PFSK-1 (cell line): Measurements from ENCODE around the gene FEM1C.

Source experiments
- FOXP2 ChIP-seq: optimal IDR thresholded peaks from 2 replicates; pipeline ENCODE3; 2011; ENCODE audit warnings: borderline replicate concordance, control low read depth, inconsistent platforms; ENCODE audit not compliant: insufficient read depth; ENCODE audit errors: extremely low read length, extremely low read depth
- POLR2AphosphoS5 ChIP-seq: IDR thresholded peaks from 2 replicates; pipeline ENCODE4 v1.6.1; 2012; ENCODE audit warnings: low read depth, mild to moderate bottlenecking, control low read depth, low read length, moderate library complexity
- REST ChIP-seq, 2 experiments: IDR thresholded peaks; 2 replicates each; pipeline versions ENCODE4 v1.6.1 to v1.8.0; 2011 to 2012; ENCODE audit warnings: low read depth in 2 of 2, low read length in 2 of 2, control low read depth in 1 of 2, inconsistent platforms in 1 of 2, mild to moderate bottlenecking in 1 of 2, moderate library complexity in 1 of 2; ENCODE audit not compliant: insufficient read depth in 1 of 2
- SIN3A ChIP-seq: IDR thresholded peaks from 2 replicates; pipeline ENCODE4 v1.6.1; 2012; ENCODE audit warnings: mild to moderate bottlenecking, low read length, moderate library complexity, borderline replicate concordance; ENCODE audit not compliant: insufficient read depth
- TAF1 ChIP-seq: IDR thresholded peaks from 2 replicates; pipeline ENCODE4 v1.6.1; 2012; ENCODE audit warnings: low read length, control low read depth, borderline replicate concordance; ENCODE audit not compliant: insufficient read depth

FEM1C gene

DNA sequence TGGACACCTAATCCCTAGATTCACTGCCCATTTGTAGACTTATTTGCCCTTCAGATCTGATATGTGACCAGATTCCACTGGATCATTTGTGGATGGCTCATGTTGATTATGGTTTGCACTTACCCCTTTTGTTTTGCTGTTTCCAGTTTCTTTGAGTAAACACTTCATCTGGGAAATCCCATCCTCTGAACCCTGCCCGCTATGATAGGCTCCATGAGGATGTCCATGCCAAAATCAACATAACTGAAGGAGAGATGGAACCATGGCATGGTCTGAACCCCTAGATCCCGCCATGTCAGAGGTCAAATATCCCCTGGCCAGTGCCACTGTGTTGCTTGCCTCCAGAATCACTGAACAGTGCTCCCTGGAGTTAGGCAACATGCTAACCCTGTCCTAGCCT is 11.7 kb upstream of the FEM1C start:
- TF ChIP-seq FOXP2: no peak
- TF ChIP-seq POLR2AphosphoS5: no peak
- no peak for TF ChIP-seq SIN3A
- no peak for TF ChIP-seq TAF1
- TF ChIP-seq REST (IDR thresholded peaks at IDR 0.05; ENCODE audit: insufficient read depth in 1 of 2, low read depth in 2 of 2, low read length in 2 of 2): no peak

DNA sequence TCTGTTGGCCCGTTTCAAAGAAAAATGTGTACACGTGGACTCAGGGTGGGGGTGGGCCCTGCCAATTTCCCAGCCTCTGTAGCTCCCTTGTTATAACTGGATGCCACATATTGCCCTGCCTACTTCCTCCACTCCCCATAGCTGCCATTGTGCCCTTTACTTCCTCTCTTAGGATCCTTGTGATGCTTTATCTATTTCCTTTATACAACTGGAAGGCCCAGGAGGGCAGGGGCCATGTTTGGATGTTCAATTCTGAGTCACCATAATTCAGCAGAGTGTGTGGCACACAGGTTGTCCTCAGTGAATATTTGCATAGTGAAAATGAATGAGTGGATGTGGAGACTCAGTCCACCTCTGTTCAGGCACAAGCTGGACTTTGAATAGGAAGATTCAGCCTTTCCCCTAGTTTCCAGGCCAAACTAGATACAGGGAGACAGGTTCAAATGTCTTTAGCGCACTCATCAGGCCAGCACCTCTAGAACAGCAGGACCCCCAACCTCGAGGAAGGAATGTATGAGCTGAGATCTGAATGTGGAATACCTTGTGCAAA is 10.6 kb upstream of the FEM1C start:
- TF ChIP-seq POLR2AphosphoS5: no peak
- TF ChIP-seq TAF1: no peak
- TF ChIP-seq REST (IDR thresholded peaks at IDR 0.05; ENCODE audit: insufficient read depth in 1 of 2, low read depth in 2 of 2, low read length in 2 of 2): no peak
- TF ChIP-seq SIN3A: no peak
- TF ChIP-seq FOXP2: no peak

DNA sequence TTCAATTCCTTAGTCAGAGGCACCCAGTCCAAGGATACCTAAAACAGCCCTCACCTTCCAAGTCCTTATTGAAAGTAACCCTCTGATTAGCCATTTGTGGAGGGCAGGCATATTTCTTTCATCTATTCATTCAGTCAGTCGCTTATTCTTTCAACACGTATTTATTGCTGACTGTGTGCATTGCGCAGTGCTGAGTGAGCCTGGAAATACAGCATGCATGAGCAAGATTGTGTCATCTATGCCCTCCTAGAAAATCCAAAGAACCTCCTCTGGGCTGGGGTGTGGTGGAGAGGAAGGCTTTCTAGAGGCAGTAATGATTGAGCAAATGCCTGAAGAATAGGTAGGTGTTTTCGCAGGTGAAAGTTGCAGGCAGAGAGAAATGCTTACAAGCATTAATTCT is 8.5 kb upstream of the FEM1C start:
- TF ChIP-seq POLR2AphosphoS5: no peak

- no peak for TF ChIP-seq FOXP2
- TF ChIP-seq TAF1: no peak
- TF ChIP-seq POLR2AphosphoS5: no peak
- TF ChIP-seq SIN3A: no peak
Observed at GRCh38 chr5:115551415-115551814, 6.8 kb upstream of the FEM1C start.

GRCh38 chr5:115549154-115549553 is 4.6 kb upstream of the FEM1C start:
- TF ChIP-seq REST (IDR thresholded peaks at IDR 0.05; ENCODE audit: insufficient read depth in 1 of 2, low read depth in 2 of 2, low read length in 2 of 2) (no peak), SIN3A (no peak), TAF1 (no peak), POLR2AphosphoS5 (no peak), FOXP2 (no peak)

- TF ChIP-seq POLR2AphosphoS5 (no peak), FOXP2 (no peak)
Observed at GRCh38 chr5:115548683-115549082, 4.1 kb upstream of the FEM1C start.
